Spleen (tissue), 7 donors: ENCODE data around the gene COL27A1.

Source experiments
- POLR2A ChIP-seq, 3 donors: fragments of 450-650 bp; IDR thresholded peaks; one replicate each; pipeline ENCODE4 v1.5.1; 2017; ENCODE audit warnings: antibody characterized with exemption in 3 of 3, mild to moderate bottlenecking in 1 of 3
- POLR2AphosphoS5 ChIP-seq, 3 donors: sonication (generic); formaldehyde crosslinking; IDR thresholded peaks; one replicate each; pipeline ENCODE4 v1.5.1; 2017; ENCODE audit warnings: antibody characterized with exemption in 3 of 3
- TF ChIP-seq, protein P1 (sequence below), 11 experiments: fragments of 200-600 bp in 7 of 11; fragments of 450-650 bp in 4 of 11; sonication (generic) in 4 of 11; IDR thresholded peaks in 8 of 11; conservative IDR thresholded peaks in 3 of 11; 1 replicate in 7 of 11; 2 replicates in 4 of 11; pipeline versions ENCODE4 v1.4.0 to v1.8.0; 2016 to 2021; ENCODE audit warnings: antibody characterized with exemption in 11 of 11, inconsistent platforms in 4 of 11, mild to moderate bottlenecking in 1 of 11
- donor health status: DM: no; HTN: no; CAD: no; lungs with moderate emphysema.
- donor health status: DM: no; HTN: no; CAD: no.
- donor health status: DM: no; HTN: no; CAD: no.

- TF ChIP-seq, protein P1, sequence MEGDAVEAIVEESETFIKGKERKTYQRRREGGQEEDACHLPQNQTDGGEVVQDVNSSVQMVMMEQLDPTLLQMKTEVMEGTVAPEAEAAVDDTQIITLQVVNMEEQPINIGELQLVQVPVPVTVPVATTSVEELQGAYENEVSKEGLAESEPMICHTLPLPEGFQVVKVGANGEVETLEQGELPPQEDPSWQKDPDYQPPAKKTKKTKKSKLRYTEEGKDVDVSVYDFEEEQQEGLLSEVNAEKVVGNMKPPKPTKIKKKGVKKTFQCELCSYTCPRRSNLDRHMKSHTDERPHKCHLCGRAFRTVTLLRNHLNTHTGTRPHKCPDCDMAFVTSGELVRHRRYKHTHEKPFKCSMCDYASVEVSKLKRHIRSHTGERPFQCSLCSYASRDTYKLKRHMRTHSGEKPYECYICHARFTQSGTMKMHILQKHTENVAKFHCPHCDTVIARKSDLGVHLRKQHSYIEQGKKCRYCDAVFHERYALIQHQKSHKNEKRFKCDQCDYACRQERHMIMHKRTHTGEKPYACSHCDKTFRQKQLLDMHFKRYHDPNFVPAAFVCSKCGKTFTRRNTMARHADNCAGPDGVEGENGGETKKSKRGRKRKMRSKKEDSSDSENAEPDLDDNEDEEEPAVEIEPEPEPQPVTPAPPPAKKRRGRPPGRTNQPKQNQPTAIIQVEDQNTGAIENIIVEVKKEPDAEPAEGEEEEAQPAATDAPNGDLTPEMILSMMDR (IDR thresholded peaks at IDR 0.05 in 8 of 11, conservative IDR thresholded peaks at IDR 0.05 in 3 of 11): no peak
- TF ChIP-seq POLR2A (IDR thresholded peaks at IDR 0.05): no peak
- no peak for TF ChIP-seq POLR2AphosphoS5 (IDR thresholded peaks at IDR 0.05)
These were observed 22.2 kb downstream of the COL27A1 start for GRCh38 chr9:114177423-114178064.
